Mesendoderm (in vitro differentiated cells): Measurements from ENCODE around the gene LDLRAD4.

Source experiments
- DNase-seq: peaks from one replicate; pipeline ENCODE4 v3.0.0; 2013
- H2AK5ac ChIP-seq: 2 replicates; pipeline ENCODE4 v1.6.1; 2013; ENCODE audit warnings: low read length, inconsistent platforms
- H2BK120ac ChIP-seq: 2 replicates; pipeline ENCODE4 v1.6.1; 2013; ENCODE audit warnings: low read depth, mild to moderate bottlenecking, low read length, moderate library complexity, mixed read lengths
- H2BK15ac ChIP-seq: replicated peaks from 2 replicates; pipeline ENCODE4 v1.6.1; 2013; ENCODE audit warnings: low read depth, mild to moderate bottlenecking, moderate library complexity
- H2BK5ac ChIP-seq: 2 replicates; pipeline ENCODE4 v1.6.1; 2013; ENCODE audit warnings: low read length, inconsistent platforms
- H3K18ac ChIP-seq: 2 replicates; pipeline ENCODE4 v1.6.1; 2013; ENCODE audit warnings: mild to moderate bottlenecking, low read length, mixed read lengths
- H3K23ac ChIP-seq: one replicate; pipeline ENCODE4 v1.6.1; 2013; ENCODE audit warnings: low read length
- H3K27ac ChIP-seq: 2 replicates; pipeline ENCODE4 v1.5.1; 2013; ENCODE audit warnings: low read depth, mild to moderate bottlenecking, inconsistent platforms, low read length, moderate library complexity
- H3K27me3 ChIP-seq: 2 replicates; pipeline ENCODE4 v1.6.1; 2013; ENCODE audit warnings: low read length, control low read depth, mild to moderate bottlenecking, inconsistent platforms; ENCODE audit not compliant: insufficient read depth, poor library complexity
- H3K36me3 ChIP-seq: 2 replicates; pipeline ENCODE4 v1.6.1; 2013; ENCODE audit warnings: low read length, inconsistent platforms; ENCODE audit not compliant: control insufficient read depth, insufficient read depth
- H3K4ac ChIP-seq: one replicate; pipeline ENCODE4 v1.6.1; 2013; ENCODE audit warnings: low read depth, mild to moderate bottlenecking, low read length, moderate library complexity
- H3K4me1 ChIP-seq: 2 replicates; pipeline ENCODE4 v1.6.1; 2013; ENCODE audit warnings: low read depth, low read length, inconsistent platforms; ENCODE audit not compliant: control insufficient read depth
- H3K4me2 ChIP-seq: 2 replicates; pipeline ENCODE4 v1.6.1; 2013; ENCODE audit warnings: low read length
- H3K4me3 ChIP-seq: 2 replicates; pipeline ENCODE4 v1.5.1; 2013; ENCODE audit warnings: mild to moderate bottlenecking, low read length
- H3K56ac ChIP-seq: one replicate; pipeline ENCODE4 v1.6.1; 2013; ENCODE audit warnings: low read length
- H3K79me1 ChIP-seq: 2 replicates; pipeline ENCODE4 v1.6.1; 2013; ENCODE audit warnings: low read length, inconsistent platforms
- H3K79me2 ChIP-seq: 2 replicates; pipeline ENCODE4 v1.6.1; 2013; ENCODE audit warnings: mild to moderate bottlenecking, low read length; ENCODE audit not compliant: control insufficient read depth, insufficient read depth
- H3K9ac ChIP-seq: 2 replicates; pipeline ENCODE4 v1.6.1; 2013; ENCODE audit warnings: low read length, inconsistent platforms
- H4K5ac ChIP-seq: one replicate; pipeline ENCODE4 v1.6.1; 2013; ENCODE audit warnings: low read length
- H4K8ac ChIP-seq: one replicate; pipeline ENCODE4 v1.6.1; 2013; ENCODE audit warnings: low read depth, mild to moderate bottlenecking, control low read depth, low read length, moderate library complexity
- WGBS: extraction: QIAGEN DNeasy Blood & Tissue Kit; methylation state at CpG from one replicate; pipeline ENCODE4 v1.1.7; 2013; ENCODE audit warnings: low lambda C conversion rate, missing lambda C conversion rate; ENCODE audit not compliant: insufficient coverage; ENCODE audit errors: extremely low coverage; 5-methylcytosine and 5-hydroxymethylcytosine counted together

LDLRAD4 gene

GRCh38 chr18:13423352-13423751 is 204.8 kb downstream of the LDLRAD4 start:
- Histone ChIP-seq H3K4me1 (peaks cover 2% of the 10 kb centered on the region), H2BK15ac (no peak overlapping the region), H3K79me2 (no peaks in the 10 kb centered on the region), H4K8ac (no peak overlapping the region), H4K5ac (no peak overlapping the region), H3K23ac (no peak overlapping the region), H3K27ac (no peak overlapping the region), H2AK5ac (no peak overlapping the region), H3K4ac (no peak overlapping the region), H3K4me2 (no peak overlapping the region), H3K79me1 (no peaks in the 10 kb centered on the region), H3K4me3 (no peak overlapping the region), H3K27me3 (no peaks in the 10 kb centered on the region), H3K9ac (no peak overlapping the region), H2BK120ac (no peak overlapping the region), H3K56ac (no peak overlapping the region), H2BK5ac (no peak overlapping the region), H3K18ac (no peak overlapping the region), H3K36me3 (no peaks in the 10 kb centered on the region)
- whole genome bisulfite sequencing, result no CpG with 5 or more reads among the region's 9 CpGs
- no peak for DNase-seq

- H3K9ac ChIP-seq, result no peak overlapping the region
- H2AK5ac ChIP-seq, result no peak overlapping the region
- H3K27ac ChIP-seq, result no peak overlapping the region
- H3K79me2 ChIP-seq, result no peaks in the 10 kb centered on the region
- no peak overlapping the region for H2BK120ac ChIP-seq
- no peak overlapping the region for H4K8ac ChIP-seq
- no peak overlapping the region for H3K4me3 ChIP-seq
- H3K18ac ChIP-seq, result no peak overlapping the region
- no peaks in the 10 kb centered on the region for H3K36me3 ChIP-seq
- DNase-seq, result peak; percentile 10
- no peak overlapping the region for H3K4me2 ChIP-seq
- no peak overlapping the region for H2BK15ac ChIP-seq
- H3K79me1 ChIP-seq, result no peaks in the 10 kb centered on the region
- no CpG with 5 or more reads among the region's 7 CpGs for WGBS
- H4K5ac ChIP-seq, result no peak overlapping the region
- no peak overlapping the region for H3K56ac ChIP-seq
- no peak overlapping the region for H3K4ac ChIP-seq
- peaks cover 4% of the 10 kb centered on the region for H3K4me1 ChIP-seq
- no peaks in the 10 kb centered on the region for H3K27me3 ChIP-seq
- no peak overlapping the region for H2BK5ac ChIP-seq
- H3K23ac ChIP-seq, result no peak overlapping the region
These were observed 205.8 kb downstream of the LDLRAD4 start for GRCh38 chr18:13424363-13424762.

- Histone ChIP-seq H3K79me1 (no peaks in the 10 kb centered on the region), H2BK5ac (no peak overlapping the region), H3K27ac (no peak overlapping the region), H3K18ac (no peak overlapping the region), H3K4me2 (no peak overlapping the region), H4K8ac (no peak overlapping the region), H2BK120ac (no peak overlapping the region), H3K4ac (no peak overlapping the region), H3K56ac (no peak overlapping the region), H2AK5ac (no peak overlapping the region), H3K4me1 (peaks cover 4% of the 10 kb centered on the region), H2BK15ac (no peak overlapping the region), H3K23ac (no peak overlapping the region), H3K79me2 (no peaks in the 10 kb centered on the region), H4K5ac (no peak overlapping the region), H3K9ac (no peak overlapping the region), H3K36me3 (no peaks in the 10 kb centered on the region), H3K27me3 (no peaks in the 10 kb centered on the region), H3K4me3 (no peak overlapping the region)
- peak; percentile 30 for DNase-seq
- WGBS, result no CpG with 5 or more reads among the region's 16 CpGs
These were observed 207.0 kb downstream of the LDLRAD4 start for GRCh38 chr18:13425357-13426091.

- H3K18ac ChIP-seq, result no peak overlapping the region
- H3K4me1 ChIP-seq, result peaks cover 4% of the 10 kb centered on the region
- WGBS, result no CpG with 5 or more reads among the region's 3 CpGs
- no peaks in the 10 kb centered on the region for H3K79me1 ChIP-seq
- H2BK5ac ChIP-seq, result no peak overlapping the region
- no peak overlapping the region for H2BK120ac ChIP-seq
- no peak overlapping the region for H4K5ac ChIP-seq
- H4K8ac ChIP-seq, result no peak overlapping the region
- H3K4ac ChIP-seq, result no peak overlapping the region
- no peaks in the 10 kb centered on the region for H3K36me3 ChIP-seq
- H3K23ac ChIP-seq, result no peak overlapping the region
- H3K4me2 ChIP-seq, result no peak overlapping the region
- H3K56ac ChIP-seq, result no peak overlapping the region
- no peak overlapping the region for H3K27ac ChIP-seq
- no peaks in the 10 kb centered on the region for H3K27me3 ChIP-seq
- H3K9ac ChIP-seq, result no peak overlapping the region
- no peak overlapping the region for H2AK5ac ChIP-seq
- H3K79me2 ChIP-seq, result no peaks in the 10 kb centered on the region
- no peak overlapping the region for H2BK15ac ChIP-seq
- DNase-seq, result no peak
- H3K4me3 ChIP-seq, result no peak overlapping the region
These were observed 208.8 kb downstream of the LDLRAD4 start for GRCh38 chr18:13427354-13427753.

- H4K5ac ChIP-seq, result no peak overlapping the region
- no peaks in the 10 kb centered on the region for H3K27me3 ChIP-seq
- H3K23ac ChIP-seq, result no peak overlapping the region
- H3K4me3 ChIP-seq, result no peak overlapping the region
- no peak overlapping the region for H3K18ac ChIP-seq
- no peak overlapping the region for H3K4ac ChIP-seq
- no peak overlapping the region for H4K8ac ChIP-seq
- peak; percentile 17 for DNase-seq
- H3K79me1 ChIP-seq, result no peaks in the 10 kb centered on the region
- H2BK120ac ChIP-seq, result no peak overlapping the region
- H3K56ac ChIP-seq, result no peak overlapping the region
- no peak overlapping the region for H3K4me2 ChIP-seq
- no peak overlapping the region for H3K9ac ChIP-seq
- H2AK5ac ChIP-seq, result no peak overlapping the region
- WGBS, result no CpG with 5 or more reads among the region's 3 CpGs
- H2BK5ac ChIP-seq, result no peak overlapping the region
- no peak overlapping the region for H3K27ac ChIP-seq
- H3K36me3 ChIP-seq, result no peaks in the 10 kb centered on the region
- no peaks in the 10 kb centered on the region for H3K79me2 ChIP-seq
- H3K4me1 ChIP-seq, result peaks cover 4% of the 10 kb centered on the region
- H2BK15ac ChIP-seq, result no peak overlapping the region
These were observed 209.8 kb downstream of the LDLRAD4 start for GRCh38 chr18:13428319-13428718.

- Histone ChIP-seq H3K36me3 (no peaks in the 10 kb centered on the region), H3K4me2 (no peak overlapping the region), H3K18ac (no peak overlapping the region), H3K23ac (no peak overlapping the region), H3K56ac (no peak overlapping the region), H3K27me3 (no peaks in the 10 kb centered on the region), H2BK120ac (no peak overlapping the region), H3K4me1 (peaks cover 4% of the 10 kb centered on the region), H2BK5ac (no peak overlapping the region), H3K9ac (no peak overlapping the region), H3K79me2 (no peaks in the 10 kb centered on the region), H3K4ac (no peak overlapping the region), H4K5ac (no peak overlapping the region), H4K8ac (no peak overlapping the region), H2BK15ac (no peak overlapping the region), H3K4me3 (no peak overlapping the region), H3K27ac (no peak overlapping the region), H2AK5ac (no peak overlapping the region), H3K79me1 (no peaks in the 10 kb centered on the region)
- no CpG with 5 or more reads among the region's 5 CpGs for WGBS
- DNase-seq, result no peak
These were observed 210.5 kb downstream of the LDLRAD4 start for GRCh38 chr18:13429016-13429415.
